GM18526 (cell line): ENCODE results near the gene PINLYP.

ENCODE experiments used
- POLR2A ChIP-seq: IDR thresholded peaks from 3 replicates; pipeline ENCODE4 v1.6.1; 2011; ENCODE audit not compliant: insufficient read length; ENCODE audit errors: extremely low read depth

Gene PINLYP

DNA sequence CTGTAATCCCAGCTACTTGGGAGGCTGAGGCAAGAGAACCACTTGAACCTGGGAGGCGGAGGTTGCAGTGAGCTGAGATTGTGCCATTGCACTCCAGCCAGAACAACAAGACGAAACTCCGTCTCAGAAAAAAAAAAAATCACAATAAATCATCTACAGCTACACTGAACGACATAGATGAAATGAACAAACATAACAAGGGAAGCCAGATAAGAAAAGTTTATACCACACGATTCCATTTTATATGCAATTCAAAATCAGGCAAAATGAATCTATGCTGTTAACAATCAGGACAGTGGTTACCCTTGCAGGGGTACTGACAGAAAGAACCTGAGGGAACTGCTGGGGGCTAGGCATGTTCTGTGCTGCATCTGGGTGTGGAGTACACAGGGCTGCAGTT is 5.9 kb upstream of the PINLYP start:
- TF ChIP-seq POLR2A: no peak

DNA sequence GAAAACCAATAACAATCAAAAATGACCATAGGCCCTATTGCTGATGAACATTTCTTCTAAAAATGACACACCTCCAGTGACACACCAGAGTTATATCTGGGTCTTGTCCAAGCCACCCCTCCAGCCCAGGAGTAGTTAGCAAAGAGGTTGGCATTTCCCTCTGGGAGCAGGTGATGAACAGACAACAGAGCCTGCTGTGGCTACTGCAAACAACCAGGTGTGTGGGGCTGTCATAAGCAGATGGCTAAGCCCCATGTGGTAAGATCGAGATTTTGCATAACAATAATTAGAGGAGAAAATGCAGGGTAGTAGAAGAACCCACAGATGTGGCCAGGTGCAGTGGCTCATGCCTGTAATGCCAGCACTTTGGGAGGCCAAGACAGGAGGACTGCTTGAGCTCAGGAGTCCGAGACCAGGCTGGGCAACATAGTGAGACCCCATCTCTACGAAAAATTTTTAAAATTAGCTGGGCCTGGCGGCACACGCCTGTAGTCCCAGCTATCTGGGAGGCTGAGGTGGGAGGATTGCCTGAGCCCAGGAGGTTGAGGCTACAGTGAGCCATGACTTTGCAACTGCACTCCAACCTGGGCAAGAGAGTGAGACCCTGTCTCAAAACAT is 5.3 kb upstream of the PINLYP start:
- TF ChIP-seq POLR2A: no peak

DNA sequence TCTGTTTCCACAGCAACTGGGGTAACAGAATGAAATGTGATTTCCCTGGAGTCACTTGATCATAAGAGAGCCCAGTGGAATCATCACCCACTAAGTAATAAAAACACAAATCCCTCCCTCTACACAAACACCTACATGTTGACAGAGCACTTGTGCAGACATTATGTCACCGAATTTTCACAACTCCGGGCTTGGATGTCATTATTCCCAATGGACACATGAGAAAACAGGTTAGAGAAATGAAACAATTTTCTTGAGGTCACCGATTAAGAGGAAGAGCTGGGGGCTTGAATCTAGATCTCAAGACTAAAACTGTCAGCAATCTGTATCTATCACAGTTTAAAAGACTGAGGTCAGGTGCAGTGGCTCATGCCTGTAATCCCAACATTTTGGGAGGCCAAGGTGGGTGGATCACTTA is 3.4 kb upstream of the PINLYP start:
- no peak for TF ChIP-seq POLR2A

DNA sequence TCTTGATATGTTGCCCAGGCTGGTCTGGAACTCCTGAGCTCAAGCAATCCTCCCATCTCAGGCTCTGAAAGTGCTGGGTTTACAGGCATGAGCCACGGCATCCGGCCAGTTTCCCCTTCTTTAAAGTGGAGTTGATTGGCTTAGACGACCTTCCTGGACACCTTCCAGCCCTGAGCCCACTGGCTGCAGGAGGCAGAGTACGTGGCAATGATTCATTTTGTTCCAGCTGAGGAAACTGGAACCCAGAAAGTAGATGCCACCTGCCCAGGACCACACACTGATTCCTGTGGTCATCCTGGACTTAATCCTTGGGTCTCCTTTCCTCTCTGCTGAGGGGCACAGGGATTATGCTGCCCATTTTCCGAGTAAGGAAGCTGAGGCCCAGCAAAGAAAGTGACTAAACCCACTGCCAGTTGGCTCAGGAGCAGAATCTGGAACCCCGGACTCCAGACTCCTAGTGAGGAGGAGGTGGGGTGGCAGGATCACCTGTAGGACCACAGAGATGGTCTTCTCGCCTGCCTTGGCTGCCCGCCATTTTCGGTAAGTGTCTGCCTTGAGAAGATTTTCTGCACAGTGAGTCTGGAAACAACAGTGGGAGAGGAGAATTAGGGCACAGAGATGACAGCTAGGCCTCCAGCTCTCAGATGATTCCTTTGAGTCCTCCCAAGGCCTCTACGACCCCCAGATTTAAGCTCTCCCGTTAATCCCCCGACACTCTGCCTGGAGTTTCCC is 1.0 kb upstream of the PINLYP start:
- no peak for TF ChIP-seq POLR2A

DNA sequence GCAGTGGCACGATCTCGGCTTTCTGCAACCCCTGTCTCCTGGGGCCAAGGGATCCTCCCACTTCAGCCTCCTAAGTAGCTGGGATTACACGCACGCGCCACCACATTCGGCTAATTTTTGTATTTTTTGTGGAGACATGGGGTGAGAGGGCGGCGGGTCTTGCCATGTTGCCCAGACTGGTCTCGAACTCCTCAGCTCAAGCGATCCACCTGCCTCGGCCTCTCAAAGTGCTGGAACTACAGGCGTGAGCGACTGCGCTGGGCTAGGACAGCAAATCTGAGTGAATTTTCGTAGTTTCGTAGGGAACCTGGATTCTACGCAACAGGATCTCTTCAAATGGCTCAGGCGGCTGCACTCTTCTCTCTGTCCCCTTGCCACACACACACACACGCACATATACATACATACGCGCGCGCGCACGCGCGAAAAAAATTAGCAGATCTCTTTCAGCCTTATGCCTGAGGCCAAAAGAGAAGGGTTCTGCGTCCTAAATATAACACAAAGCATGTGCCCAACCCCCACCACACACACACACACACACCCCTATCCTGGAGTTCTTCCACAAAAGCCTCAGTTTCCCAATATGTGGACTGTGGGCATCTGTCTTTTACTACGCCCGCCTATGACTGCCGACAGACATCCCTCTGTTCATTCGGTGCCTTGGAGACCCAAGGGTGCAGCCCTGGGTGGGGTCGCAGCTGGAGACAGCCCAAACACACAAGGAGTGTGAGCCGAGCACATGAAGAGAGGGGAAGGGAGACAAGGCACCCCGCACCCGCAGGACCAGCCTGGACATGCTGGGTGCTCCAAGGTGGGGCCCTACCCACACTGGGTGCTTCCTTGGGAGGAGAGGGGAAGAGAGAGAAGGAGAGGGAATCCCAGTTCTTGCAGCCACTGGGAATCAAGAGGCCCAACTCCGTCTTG is 616 bp downstream of the PINLYP start:
- no peak for TF ChIP-seq POLR2A

DNA sequence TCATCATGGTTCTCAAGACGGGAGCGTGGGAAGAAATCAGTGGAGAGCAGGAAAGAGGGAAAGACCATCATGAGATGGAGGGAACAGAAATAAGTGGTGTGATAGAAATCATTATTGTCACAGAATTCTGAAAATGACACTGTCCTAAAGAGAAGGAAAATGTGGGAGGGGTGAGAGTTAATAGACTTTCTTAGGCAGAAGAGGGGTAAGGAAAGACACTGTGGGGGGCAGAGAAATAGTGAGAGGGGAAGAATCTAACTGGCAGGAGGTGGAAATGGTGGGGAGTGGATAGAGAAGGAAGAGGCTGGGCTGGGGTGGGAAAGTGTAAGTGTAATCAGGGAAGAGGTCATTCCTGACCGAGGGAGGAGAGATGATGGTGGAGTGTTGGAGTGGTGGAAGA is 3.2 kb downstream of the PINLYP start:
- TF ChIP-seq POLR2A: no peak

DNA sequence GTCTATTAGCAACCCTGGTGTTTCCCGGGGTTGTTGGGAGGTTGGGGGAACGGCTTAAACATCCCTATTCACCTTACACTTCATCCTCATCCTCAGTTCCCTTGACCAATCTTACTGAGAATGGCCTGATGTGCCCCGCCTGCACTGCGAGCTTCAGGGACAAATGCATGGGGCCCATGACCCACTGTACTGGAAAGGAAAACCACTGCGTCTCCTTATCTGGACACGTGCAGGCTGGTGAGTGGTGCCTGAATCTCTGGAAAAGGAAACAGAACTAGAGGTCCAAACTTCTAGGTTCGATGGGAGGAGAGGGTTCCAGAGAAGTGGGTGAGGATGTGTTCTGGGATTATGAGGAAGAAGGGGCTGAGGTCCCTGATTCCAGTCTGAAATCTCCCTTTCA is 5.9 kb downstream of the PINLYP start:
- no peak for TF ChIP-seq POLR2A

DNA sequence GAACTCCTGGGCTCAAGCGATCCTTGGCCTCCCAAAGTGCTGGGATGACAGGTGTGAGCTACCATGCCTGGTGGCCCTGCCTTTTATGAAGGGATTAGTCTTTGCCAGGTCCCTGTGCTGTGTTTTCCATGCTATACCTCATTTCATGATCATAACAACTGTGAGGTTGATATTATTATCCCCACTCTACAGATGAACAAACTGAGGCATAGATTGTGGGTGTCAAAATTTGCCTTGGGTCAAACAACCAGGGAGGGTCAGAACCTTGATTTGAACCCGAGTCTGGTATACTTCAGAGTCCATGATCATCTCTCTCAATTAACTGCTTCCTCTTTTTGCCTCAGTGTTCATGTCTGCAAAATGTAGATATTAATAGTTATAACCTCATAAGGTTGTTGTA is 6.9 kb downstream of the PINLYP start:
- no peak for TF ChIP-seq POLR2A

DNA sequence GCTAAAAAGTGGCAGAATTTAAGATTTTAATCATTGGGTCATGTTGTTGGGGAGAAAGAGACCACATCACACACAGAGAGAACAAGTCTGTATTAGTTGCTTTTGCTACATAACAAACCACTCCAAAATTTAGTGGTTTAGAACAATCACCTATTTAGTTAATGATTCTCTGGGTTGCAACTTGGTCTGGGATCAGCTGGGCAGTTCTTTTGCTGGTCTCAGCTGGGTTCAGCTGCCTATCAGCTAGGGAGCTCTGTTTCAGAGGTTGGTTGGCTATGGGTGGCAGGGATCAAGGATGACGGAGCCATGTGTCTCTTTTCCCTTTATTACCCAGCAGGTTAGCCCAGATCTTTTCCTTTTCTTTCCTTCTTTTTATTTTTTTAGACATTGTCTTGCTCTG is 8.9 kb downstream of the PINLYP start:
- TF ChIP-seq POLR2A: no peak

DNA sequence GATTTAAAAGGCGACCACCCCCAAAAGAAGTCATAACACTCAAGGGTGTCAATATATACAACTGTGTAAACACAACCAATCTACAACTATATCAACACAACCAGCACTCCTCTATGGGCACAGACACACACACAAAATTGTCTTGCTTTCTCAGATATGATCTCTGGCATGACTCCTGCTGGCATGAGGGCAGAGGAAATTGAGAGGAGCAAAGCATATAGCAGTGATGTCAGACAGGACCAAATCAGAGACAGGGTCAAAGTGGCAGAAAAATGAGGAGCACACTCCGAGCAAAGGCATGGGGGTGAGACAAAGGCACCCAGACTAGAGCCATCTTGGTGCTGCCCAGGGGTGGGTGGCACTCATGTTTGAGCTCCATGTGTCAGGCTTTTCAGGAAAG is 10.7 kb downstream of the PINLYP start:
- TF ChIP-seq POLR2A: no peak

DNA sequence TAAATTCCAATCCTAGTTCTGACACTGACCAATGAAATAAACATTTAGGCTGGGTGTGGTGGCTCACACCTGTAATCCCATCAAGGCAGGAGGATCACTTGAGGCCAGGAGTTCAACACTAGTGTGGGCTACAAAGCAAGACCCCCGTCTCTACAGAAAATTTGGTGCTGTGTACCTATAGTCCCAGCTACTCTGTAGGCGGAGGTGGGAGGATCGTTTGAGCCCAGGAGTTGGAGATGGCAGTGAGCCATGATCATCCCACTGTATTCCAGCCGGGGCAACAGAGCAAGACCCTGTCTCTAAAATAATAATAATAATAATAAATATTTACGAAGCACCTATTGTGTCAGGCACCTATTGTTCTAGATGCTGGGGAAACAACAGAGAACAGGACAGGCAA is 13.7 kb downstream of the PINLYP start:
- no peak for TF ChIP-seq POLR2A

DNA sequence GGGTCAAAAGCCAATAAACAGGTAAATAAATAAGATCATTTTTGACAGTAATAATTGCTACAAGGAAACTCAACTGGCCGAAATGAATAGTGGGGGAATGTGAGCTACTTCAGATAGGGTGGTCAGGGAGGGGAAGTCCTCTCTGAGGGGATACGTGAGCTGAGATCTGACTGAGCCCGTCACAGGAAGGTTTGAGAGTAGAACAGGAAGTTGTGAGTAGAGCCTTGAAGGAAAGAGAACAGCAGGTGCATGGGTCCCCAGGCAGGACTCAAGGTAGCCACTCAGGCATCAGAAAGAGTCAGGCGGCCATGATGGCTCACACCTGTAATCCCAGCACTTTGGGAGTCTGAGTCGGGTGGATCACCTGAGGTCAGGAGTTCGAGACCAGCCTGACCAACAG is 14.1 kb downstream of the PINLYP start:
- no peak for TF ChIP-seq POLR2A

DNA sequence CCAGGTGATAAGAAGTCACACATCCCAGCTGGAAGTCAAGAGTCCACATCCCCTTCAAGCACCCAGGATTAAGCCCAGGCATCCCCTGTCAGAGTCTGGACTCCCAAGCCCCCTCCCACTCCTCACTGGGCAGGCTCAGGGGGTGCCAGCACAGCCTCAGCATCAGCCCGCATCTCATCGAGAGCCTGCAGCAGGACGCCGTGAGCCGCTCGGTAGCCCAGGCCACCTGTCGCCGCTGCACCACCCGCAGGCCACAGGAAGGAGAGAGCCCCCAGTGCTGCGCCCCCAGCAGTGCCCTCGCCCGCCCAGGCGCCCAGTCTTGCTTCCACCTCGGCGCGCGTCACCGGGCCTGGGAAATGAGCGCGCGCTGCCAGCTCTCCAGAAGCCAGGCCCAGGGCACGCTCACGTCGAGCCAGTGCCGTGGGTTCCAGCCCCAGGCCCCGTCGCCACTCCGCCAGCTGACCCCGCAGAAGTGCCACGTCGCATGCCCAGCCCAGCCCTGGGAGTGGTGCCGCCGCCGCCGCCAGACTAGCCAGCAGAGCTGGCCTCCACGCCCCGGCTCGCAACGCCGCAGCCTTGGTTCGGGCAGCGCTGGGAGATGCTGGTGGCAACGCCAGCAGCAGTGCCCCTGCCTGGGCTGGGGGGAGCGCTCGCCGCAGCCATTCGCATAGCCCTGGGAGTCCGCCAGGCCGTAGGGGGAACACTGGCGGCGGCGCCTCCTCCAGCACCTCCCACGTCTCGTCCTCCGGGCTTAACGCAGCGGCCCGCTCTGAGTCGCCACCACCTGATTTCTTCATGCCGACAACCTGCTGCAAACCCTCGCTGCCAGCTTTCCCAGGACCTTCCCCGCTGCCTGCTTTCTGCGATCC is 16.5 kb downstream of the PINLYP start:
- TF ChIP-seq POLR2A: no peak

DNA sequence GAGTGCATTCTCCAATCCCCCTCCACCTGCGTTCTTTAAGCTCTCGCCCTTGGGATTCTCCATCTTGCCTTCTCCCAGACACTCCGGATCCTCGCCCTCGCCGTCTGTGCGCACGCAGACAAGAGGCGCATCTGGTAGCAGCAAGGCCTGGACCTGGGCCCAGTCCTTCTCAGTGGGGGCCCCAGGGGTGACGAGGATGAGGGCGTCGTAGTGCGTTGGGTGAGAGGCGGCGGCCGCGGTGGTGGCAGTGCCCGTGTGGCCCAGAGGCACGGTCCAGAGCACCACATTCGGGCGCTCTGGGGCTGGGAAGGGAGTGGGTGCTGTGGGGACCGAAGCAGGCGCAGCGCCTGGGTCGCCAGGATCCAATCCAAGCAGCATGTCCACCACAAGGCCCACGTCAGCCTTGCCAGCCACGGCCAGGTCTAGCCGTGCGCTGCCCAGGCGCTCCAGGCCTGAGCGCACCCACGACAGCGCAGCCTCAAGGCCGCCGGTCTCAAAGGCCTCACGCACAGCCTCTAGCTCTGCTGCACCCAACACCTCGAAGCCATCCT is 17.3 kb downstream of the PINLYP start:
- TF ChIP-seq POLR2A: no peak
